Endothelial cell of umbilical vein (primary cell): Measurements from ENCODE around the gene ZNF142. TPM values are rescaled to one million over a fixed set of nuclear protein-coding genes. Genes with fewer than 3 reads are reported as not detected.

ENCODE experiments used
- BruUV-seq: library from RNA; stranded (reverse); fragments of 400-500 nt; replicated peaks from 2 replicates; lab custom pipeline; 2021; lab: Mats Ljungman, UMichigan
- CTCF ChIA-PET: fragments of 300-600, 350-600 bp; sonication (Branson Sonifier 250); formaldehyde crosslinking; loops from one replicate; lab custom pipeline; 2021; ENCODE audit warnings: antibody characterized with exemption, inconsistent platforms; lab: Charles Lee
- POLR2A ChIA-PET: fragments of 300-600, 350-600 bp; sonication (Branson Sonifier 250); formaldehyde crosslinking; loops from one replicate; lab custom pipeline; 2021; ENCODE audit warnings: antibody characterized with exemption, inconsistent platforms; lab: Charles Lee
- DNase-seq: peaks from one replicate; pipeline ENCODE4 v3.0.0-alpha.2; 2011; ENCODE audit warnings: low read depth, low spot score
- FAIRE-seq: peaks from 2 replicates; lab custom pipeline; 2011; peaks lifted over from hg19 to GRCh38; lab: Jason Lieb, UNC
- H2AFZ ChIP-seq: 2 replicates; pipeline ENCODE4 v1.6.0; 2012; ENCODE audit warnings: low read depth, low read length, control low read depth, inconsistent platforms
- H3K27ac ChIP-seq: 2 replicates; pipeline ENCODE4 v1.5.1; 2011; ENCODE audit warnings: low read depth, mild to moderate bottlenecking, control low read depth, low read length, moderate library complexity; ENCODE audit not compliant: insufficient read depth
- H3K27me3 ChIP-seq, 2 experiments: 2 replicates each; pipeline versions ENCODE4 v1.6.0 to v1.6.1; 2011; ENCODE audit warnings: low read length in 2 of 2, mixed read lengths in 1 of 2; ENCODE audit not compliant: control insufficient read depth in 2 of 2, insufficient read depth in 2 of 2
- H3K36me3 ChIP-seq, 2 experiments: 2 replicates in 1 of 2; 3 replicates in 1 of 2; pipeline ENCODE4 v1.5.1; 2011; ENCODE audit warnings: low read length in 2 of 2, mild to moderate bottlenecking in 1 of 2, moderate library complexity in 1 of 2; ENCODE audit not compliant: control insufficient read depth in 2 of 2, insufficient read depth in 2 of 2; ENCODE audit errors: extremely low read depth in 1 of 2
- H3K4me1 ChIP-seq: 3 replicates; pipeline ENCODE4 v1.5.1; 2011; ENCODE audit warnings: mild to moderate bottlenecking, low read length; ENCODE audit not compliant: control insufficient read depth, insufficient read depth; ENCODE audit errors: extremely low read depth
- H3K4me2 ChIP-seq: 2 replicates; pipeline ENCODE4 v1.6.1; 2011; ENCODE audit warnings: low read length, control low read depth, mixed read lengths; ENCODE audit not compliant: insufficient read depth
- H3K4me3 ChIP-seq, 3 experiments: fragments of 200-600 bp in 1 of 3; sonication (generic), shearing (Covaris generic) in 1 of 3; replicated peaks in 1 of 3; 2 replicates each; pipeline ENCODE4 v1.5.1; 2011 to 2016; ENCODE audit warnings: control low read depth in 3 of 3, low read length in 3 of 3, mild to moderate bottlenecking in 2 of 3, inconsistent platforms in 1 of 3, low read depth in 1 of 3, moderate library complexity in 1 of 3; ENCODE audit not compliant: insufficient read depth in 1 of 3
- H3K79me2 ChIP-seq: 2 replicates; pipeline ENCODE4 v1.6.0; 2012; ENCODE audit warnings: low read length, inconsistent platforms; ENCODE audit not compliant: control insufficient read depth, insufficient read depth
- H3K9ac ChIP-seq: replicated peaks from 2 replicates; pipeline ENCODE3; 2011; ENCODE audit warnings: low read length, control low read depth; ENCODE audit not compliant: insufficient read depth; ENCODE audit errors: extremely low read depth
- H3K9me1 ChIP-seq: replicated peaks from 3 replicates; pipeline ENCODE4 v1.6.0; 2011; ENCODE audit warnings: mild to moderate bottlenecking, low read length; ENCODE audit not compliant: control insufficient read depth, insufficient read depth; ENCODE audit errors: extremely low read depth
- H3K9me3 ChIP-seq: replicated peaks from 2 replicates; pipeline ENCODE4 v1.5.1; 2012; ENCODE audit warnings: low read length, inconsistent platforms; ENCODE audit not compliant: control insufficient read depth, insufficient read depth
- H4K20me1 ChIP-seq: replicated peaks from 2 replicates; pipeline ENCODE3; 2011; ENCODE audit warnings: mild to moderate bottlenecking, low read length; ENCODE audit not compliant: control insufficient read depth, insufficient read depth; ENCODE audit errors: extremely low read depth
- EZH2 ChIP-seq: IDR thresholded peaks from 2 replicates; pipeline ENCODE4 v1.6.1; 2012; ENCODE audit warnings: borderline replicate concordance, low read depth, mild to moderate bottlenecking, moderate library complexity, low read length, inconsistent platforms; ENCODE audit not compliant: severe bottlenecking
- FOS ChIP-seq: IDR thresholded peaks from 2 replicates; pipeline ENCODE4 v1.6.1; 2011; ENCODE audit warnings: mild to moderate bottlenecking, low read length, moderate library complexity, borderline replicate concordance; ENCODE audit not compliant: insufficient read depth
- GATA2 ChIP-seq: IDR thresholded peaks from 2 replicates; pipeline ENCODE4 v1.7.0; 2011; ENCODE audit warnings: low read depth, mild to moderate bottlenecking, moderate library complexity, mixed read lengths, low read length; ENCODE audit not compliant: insufficient read length, insufficient read depth
- JUN ChIP-seq: IDR thresholded peaks from 2 replicates; pipeline ENCODE4 v1.6.1; 2011; ENCODE audit warnings: borderline replicate concordance, low read depth; ENCODE audit not compliant: insufficient read length, insufficient read depth
- MYC ChIP-seq: IDR thresholded peaks from one replicate; pipeline ENCODE4 v1.6.1; 2011; ENCODE audit warnings: mild to moderate bottlenecking, low read depth, low read length
- POLR2A ChIP-seq: IDR thresholded peaks from 2 replicates; pipeline ENCODE4 v1.6.1; 2012; ENCODE audit warnings: low read depth, mild to moderate bottlenecking, control low read depth, low read length
- POLR2AphosphoS5 ChIP-seq: IDR thresholded peaks from 2 replicates; pipeline ENCODE4 v1.6.1; 2012; ENCODE audit warnings: low read depth, mild to moderate bottlenecking, control low read depth, low read length, moderate library complexity; ENCODE audit not compliant: insufficient read depth
- dilution Hi-C: fragments of 300-500 bp; cut with MboI; formaldehyde crosslinking; loops from one replicate; pipeline ENCODE4 v1.15.0; 2019; ENCODE audit warnings: low sequenced_read_pairs; ENCODE audit not compliant: extremely low pct_ligation_motif_present
- intact Hi-C: fragments of 100-400 bp; cut with micrococcal nuclease; formaldehyde crosslinking; loops from one replicate; pipeline ENCODE4 v1.10.0; 2022
- polyA plus RNA-seq, 4 experiments: library from polyadenylated mRNA; depleted of rRNA in 3 of 4; stranded (reverse) in 3 of 4; unstranded in 1 of 4; fragments of >200 nt; gene quantifications; 2 replicates each; pipeline versions ENCODE4 v1.2.1 to v1.2.3, GENCODE V29; 2011 to 2012; ENCODE audit warnings: missing spikeins in 1 of 4
- total RNA-seq: library from RNA; stranded (reverse); gene quantifications from 2 replicates; pipeline ENCODE4 v1.2.3, GENCODE V29; 2021
- TF ChIP-seq, protein P1 (sequence below), 2 donors: IDR thresholded peaks; 1 replicate in 1 of 2; 2 replicates in 1 of 2; pipeline ENCODE4 v1.5.1; 2011; ENCODE audit warnings: low read length in 2 of 2, mild to moderate bottlenecking in 2 of 2, moderate library complexity in 2 of 2, control low read depth in 1 of 2, inconsistent platforms in 1 of 2, low read depth in 1 of 2; ENCODE audit not compliant: insufficient read depth in 1 of 2; ENCODE audit errors: extremely low read depth in 1 of 2
- TF ChIP-seq, protein P2 (sequence below): IDR thresholded peaks from 2 replicates; pipeline ENCODE4 v1.6.1; 2011; ENCODE audit not compliant: insufficient read depth, insufficient read length

The ZNF142 gene
- total and polyA plus RNA-seq, 2 donors (not counting 3 experiments of a cell fraction or from before 2014, with no cell fraction given), result 14.5 to 34.5 TPM

DNA sequence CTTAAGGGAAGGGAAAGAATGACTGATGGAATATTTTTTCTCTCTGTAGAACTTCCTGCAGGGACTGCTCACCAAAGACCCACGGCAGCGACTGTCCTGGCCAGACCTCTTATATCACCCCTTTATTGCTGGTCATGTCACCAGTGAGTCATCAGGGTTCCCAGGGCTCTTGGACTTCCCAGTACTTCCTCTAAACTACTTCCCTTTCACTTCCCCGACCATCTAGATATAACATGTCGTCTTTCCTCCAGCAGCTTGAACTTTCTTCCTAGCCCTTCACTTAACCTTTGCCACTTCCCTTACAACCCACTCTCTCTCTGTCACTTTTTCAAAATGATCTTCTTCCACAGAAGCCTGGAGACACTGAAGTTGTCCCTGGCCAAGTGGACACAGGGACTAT lies 19.7 kb upstream of the ZNF142 start:
- CTCF ChIA-PET, result interaction anchor here (1.5 to 1.7 kb wide), 2 partner anchors 8 to 20 kb away, joined by 3 to 9 read pairs; no protein-coding TSS in a partner anchor
- intact Hi-C loops, result no loop called here

More for the DNA sequence above, 19.7 kb upstream of the ZNF142 start:
- Histone ChIP-seq H3K27me3 (no peaks in the 10 kb centered on the region), H3K4me3 (no peak overlapping the region), H4K20me1 (no peaks in the 10 kb centered on the region), H3K27ac (no peak overlapping the region), H3K9me3 (no peaks in the 10 kb centered on the region), H2AFZ (no peak overlapping the region), H3K9ac (no peak overlapping the region), H3K79me2 (no peaks in the 10 kb centered on the region), H3K4me2 (no peak overlapping the region), H3K9me1 (no peaks in the 10 kb centered on the region), H3K36me3 (peaks cover 0 to 3% of the 10 kb centered on the region in 2 experiments), H3K4me1 (peaks cover 6% of the 10 kb centered on the region)
- DNase-seq (peak; percentile 8), FAIRE-seq (peak; percentile 66)
- TF ChIP-seq EZH2 (no peak), JUN (peak; percentile 21), POLR2AphosphoS5 (no peak), MYC (no peak), GATA2 (no peak), FOS (peak; percentile 42), POLR2A (no peak)
- TF ChIP-seq, protein P1, sequence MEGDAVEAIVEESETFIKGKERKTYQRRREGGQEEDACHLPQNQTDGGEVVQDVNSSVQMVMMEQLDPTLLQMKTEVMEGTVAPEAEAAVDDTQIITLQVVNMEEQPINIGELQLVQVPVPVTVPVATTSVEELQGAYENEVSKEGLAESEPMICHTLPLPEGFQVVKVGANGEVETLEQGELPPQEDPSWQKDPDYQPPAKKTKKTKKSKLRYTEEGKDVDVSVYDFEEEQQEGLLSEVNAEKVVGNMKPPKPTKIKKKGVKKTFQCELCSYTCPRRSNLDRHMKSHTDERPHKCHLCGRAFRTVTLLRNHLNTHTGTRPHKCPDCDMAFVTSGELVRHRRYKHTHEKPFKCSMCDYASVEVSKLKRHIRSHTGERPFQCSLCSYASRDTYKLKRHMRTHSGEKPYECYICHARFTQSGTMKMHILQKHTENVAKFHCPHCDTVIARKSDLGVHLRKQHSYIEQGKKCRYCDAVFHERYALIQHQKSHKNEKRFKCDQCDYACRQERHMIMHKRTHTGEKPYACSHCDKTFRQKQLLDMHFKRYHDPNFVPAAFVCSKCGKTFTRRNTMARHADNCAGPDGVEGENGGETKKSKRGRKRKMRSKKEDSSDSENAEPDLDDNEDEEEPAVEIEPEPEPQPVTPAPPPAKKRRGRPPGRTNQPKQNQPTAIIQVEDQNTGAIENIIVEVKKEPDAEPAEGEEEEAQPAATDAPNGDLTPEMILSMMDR (IDR thresholded peaks at IDR 0.05; ENCODE audit: extremely low read depth in 1 of 2, insufficient read depth in 1 of 2, low read depth in 1 of 2, low read length in 2 of 2), result no peak
- TF ChIP-seq, protein P2, sequence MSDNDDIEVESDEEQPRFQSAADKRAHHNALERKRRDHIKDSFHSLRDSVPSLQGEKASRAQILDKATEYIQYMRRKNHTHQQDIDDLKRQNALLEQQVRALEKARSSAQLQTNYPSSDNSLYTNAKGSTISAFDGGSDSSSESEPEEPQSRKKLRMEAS, result no peak
- dilution Hi-C loops, result no loop called here
- BruUV-seq, result no TSS peak
- POLR2A ChIA-PET, result no interaction called here
